Measurements from ENCODE around the gene LLCFC1.

Gene LLCFC1

GRCh38 chr7:142939226-142939910 lies at the start of gene LLCFC1:
TSS of gene LLCFC1 (plus strand) at chr7:142939484. CDS start at chr7:142939622, 138 bp downstream.
- TF ChIP-seq GATA2 (IDR thresholded peaks at IDR 0.05; ENCODE audit: low read depth, low read length) (no peak), GATA3 (IDR thresholded peaks at IDR 0.05; ENCODE audit: low read depth, low read length) (no peak)

DNA sequence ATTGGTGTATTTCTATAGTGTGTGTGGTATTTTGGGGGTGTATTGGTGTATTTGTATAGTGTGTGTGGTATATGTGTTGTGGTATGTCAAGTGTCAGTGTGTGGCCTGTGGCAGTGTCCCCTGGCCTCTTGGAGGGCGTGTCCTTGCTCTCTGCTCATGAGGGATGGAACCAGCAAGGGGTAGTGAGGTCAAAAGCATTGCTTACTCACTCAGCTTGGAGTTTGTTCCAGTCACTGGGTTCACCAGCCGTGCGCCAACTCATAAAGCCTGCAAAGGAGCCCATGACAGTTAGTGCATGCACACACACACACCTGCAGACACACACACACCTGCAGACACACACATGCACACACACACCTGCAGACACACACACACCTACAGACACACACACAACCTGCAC lies 49.5 kb upstream of the LLCFC1 start:
- no peak for TF ChIP-seq GATA2 (IDR thresholded peaks at IDR 0.05; ENCODE audit: low read depth, low read length)
- TF ChIP-seq GATA3 (IDR thresholded peaks at IDR 0.05; ENCODE audit: low read depth, low read length), result no peak

- no peak for TF ChIP-seq GATA2 (IDR thresholded peaks at IDR 0.05; ENCODE audit: low read depth, low read length)
- no peak for TF ChIP-seq GATA3 (IDR thresholded peaks at IDR 0.05; ENCODE audit: low read depth, low read length)
These were observed 48.3 kb upstream of the LLCFC1 start for GRCh38 chr7:142890874-142891485.

DNA sequence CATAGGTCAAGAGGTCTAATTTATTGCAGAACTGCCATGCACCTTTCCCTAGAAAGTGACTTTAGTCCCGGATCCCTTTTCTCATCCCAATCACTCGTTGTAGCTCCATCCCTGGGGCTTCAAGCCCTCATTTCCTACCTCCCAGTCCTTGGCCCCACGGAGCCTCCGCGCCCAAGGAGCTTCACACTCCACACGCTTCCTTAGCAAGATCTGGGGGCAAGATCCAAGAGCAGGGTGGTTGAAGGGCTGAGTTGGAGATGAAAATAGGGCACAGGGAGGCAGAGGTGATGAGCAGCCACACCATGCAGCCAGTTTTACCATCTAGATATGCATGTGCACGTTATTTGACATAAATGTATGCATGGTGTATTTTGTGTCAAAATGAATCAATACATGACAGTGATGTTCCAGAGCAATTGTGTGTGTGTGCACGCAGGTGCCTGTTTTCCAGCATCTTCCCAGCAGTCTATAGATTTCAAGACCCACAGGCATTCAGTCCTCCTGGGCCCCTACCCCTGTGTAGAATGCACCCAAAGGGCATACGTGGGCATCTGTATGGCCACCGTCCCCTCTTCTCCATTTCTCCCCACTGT lies 47.7 kb upstream of the LLCFC1 start:
- TF ChIP-seq GATA2 (IDR thresholded peaks at IDR 0.05; ENCODE audit: low read depth, low read length) (no peak), GATA3 (IDR thresholded peaks at IDR 0.05; ENCODE audit: low read depth, low read length) (no peak)

DNA sequence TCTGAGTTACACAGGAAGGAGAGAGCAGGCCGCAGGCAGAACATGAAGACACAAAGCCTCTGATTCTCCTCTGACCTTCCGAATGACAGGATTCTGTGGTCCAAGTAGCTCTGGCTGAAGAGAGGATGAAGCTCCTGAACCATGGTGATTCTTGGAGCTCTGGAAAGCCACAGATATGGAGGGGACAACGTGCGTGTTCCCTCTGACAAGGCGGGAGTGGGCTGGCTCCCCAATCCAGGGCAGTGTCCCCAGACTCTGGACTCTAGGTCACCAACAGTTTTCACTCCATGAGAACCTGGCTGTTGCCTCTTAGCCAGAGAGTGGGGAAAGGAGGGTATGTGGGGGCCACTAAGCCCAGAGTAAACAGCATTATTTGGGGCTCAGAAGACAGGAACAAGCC lies 46.3 kb upstream of the LLCFC1 start:
- TF ChIP-seq GATA3 (IDR thresholded peaks at IDR 0.05; ENCODE audit: low read depth, low read length) (no peak), GATA2 (IDR thresholded peaks at IDR 0.05; ENCODE audit: low read depth, low read length) (no peak)

DNA sequence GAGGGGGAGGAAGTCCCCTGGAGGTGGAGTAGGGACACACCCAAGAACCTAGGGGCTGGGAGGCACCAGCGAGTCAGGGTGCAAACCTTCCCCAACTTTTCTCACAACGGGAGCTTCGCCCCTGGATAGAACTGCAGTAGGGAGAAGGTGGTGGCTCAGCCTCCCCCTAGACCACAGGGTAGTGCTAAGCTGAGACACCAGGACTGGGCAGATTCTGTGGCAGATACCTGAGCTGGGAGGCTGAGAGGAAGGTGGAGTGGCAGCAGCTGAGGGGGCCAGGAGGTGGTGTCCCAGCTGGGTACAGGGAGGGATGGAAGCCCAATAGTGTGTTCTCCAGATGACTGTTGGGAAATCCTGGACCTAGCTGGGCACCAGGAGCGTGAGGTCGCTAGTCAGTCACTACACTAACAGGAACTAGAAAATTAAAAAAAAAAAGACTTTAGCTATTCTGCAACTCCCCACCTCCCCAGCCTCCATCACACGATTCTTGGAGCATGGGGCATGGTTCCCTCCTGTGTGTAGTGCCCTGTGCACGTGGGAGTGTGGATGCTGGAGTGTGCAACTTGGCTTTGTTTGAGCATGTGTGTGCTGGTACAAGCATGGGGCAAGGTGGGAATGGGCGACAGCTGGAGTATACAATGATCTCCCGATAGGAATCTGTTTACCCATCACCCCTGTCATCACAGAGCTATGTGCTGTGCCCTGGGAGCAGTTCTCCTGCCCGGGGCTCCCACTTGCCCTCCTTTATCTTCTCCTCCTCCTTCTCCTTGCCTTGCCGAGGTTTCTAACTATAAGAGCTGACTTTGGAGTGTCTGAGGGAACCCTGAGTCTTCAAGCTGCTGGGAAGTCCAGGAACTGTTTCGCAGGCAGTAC lies 44.9 kb upstream of the LLCFC1 start:
- TF ChIP-seq GATA2 (IDR thresholded peaks at IDR 0.05; ENCODE audit: low read depth, low read length), result no peak

DNA sequence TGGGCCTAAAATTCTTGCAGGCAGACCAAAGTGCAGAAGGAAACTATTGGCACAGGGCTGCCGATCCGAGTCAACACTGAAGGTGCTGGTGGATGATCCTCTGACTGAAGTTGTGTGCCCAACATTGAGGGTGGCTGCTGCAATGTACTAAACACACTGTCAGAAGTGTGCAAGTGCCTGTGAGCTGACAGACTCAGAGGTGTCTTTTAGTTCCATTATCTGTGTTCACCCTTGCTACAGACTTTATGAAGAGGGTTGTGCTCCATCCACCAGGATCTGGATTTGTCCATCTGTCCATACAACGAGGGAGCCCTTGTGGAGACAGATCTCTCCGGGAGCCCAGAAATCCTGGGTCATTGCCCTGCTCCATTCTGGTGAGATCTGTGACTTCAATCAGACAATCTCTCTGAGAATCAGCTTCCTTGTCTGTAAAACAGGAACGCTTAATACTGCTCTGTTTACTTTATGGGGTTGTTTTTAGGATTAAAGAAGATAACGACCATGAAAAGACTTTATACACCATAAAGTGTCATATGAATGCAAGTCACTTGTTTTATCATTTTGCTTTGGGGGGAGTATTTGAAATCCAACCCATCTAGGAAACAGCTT lies 44.2 kb upstream of the LLCFC1 start:
- TF ChIP-seq GATA3 (IDR thresholded peaks at IDR 0.05; ENCODE audit: low read depth, low read length) (no peak), GATA2 (IDR thresholded peaks at IDR 0.05; ENCODE audit: low read depth, low read length) (no peak)

DNA sequence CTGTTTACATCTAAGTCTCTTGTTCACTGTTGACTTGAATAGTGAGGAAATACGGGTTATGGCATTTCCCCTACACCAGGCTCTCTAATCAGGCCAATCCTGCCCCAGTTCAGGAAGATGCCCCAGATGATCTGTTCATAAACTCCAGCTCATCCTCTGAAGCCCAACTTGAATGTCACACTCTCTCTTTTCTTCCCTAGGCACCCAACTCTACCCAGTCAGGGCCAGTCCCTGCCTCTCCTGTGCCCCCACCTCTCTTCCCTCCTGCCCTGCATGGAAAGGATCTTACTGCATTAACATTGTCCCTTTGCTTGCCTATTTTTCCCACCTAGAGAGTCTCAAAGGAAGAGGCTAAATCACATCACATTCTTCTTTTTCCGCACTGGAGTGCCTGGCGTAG lies 43.1 kb upstream of the LLCFC1 start:
- TF ChIP-seq GATA2 (IDR thresholded peaks at IDR 0.05; ENCODE audit: low read depth, low read length) (no peak), GATA3 (IDR thresholded peaks at IDR 0.05; ENCODE audit: low read depth, low read length) (no peak)

- TF ChIP-seq GATA3 (IDR thresholded peaks at IDR 0.05; ENCODE audit: low read depth, low read length) (no peak), GATA2 (IDR thresholded peaks at IDR 0.05; ENCODE audit: low read depth, low read length) (no peak)
These were observed 42.4 kb upstream of the LLCFC1 start for GRCh38 chr7:142896741-142897379.

GRCh38 chr7:142897691-142898090 lies 41.6 kb upstream of the LLCFC1 start:
- TF ChIP-seq GATA2 (IDR thresholded peaks at IDR 0.05; ENCODE audit: low read depth, low read length) (no peak), GATA3 (IDR thresholded peaks at IDR 0.05; ENCODE audit: low read depth, low read length) (no peak)

GRCh38 chr7:142898377-142899170 lies 40.7 kb upstream of the LLCFC1 start:
- no peak for TF ChIP-seq GATA2 (IDR thresholded peaks at IDR 0.05; ENCODE audit: low read depth, low read length)
- no peak for TF ChIP-seq GATA3 (IDR thresholded peaks at IDR 0.05; ENCODE audit: low read depth, low read length)

DNA sequence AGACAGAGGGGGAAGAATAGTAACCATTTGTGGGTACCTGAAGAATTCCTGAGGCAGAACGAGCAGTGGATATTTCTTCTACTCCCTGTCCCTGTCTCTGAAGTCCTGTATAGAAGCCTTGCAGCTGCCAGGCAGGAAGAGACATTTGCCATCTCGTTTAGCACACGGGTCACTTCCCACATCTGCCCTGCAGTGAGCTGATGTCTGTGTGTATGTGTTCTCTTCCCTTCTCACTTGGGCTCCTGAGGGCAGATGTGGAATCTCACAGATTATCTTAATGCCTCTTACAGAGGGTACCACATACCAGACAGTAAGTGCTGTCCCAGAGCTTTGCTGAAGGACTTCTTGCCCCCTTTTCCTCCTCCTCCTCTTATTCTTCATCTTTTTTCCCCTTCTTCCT lies 39.6 kb upstream of the LLCFC1 start:
- TF ChIP-seq GATA3 (IDR thresholded peaks at IDR 0.05; ENCODE audit: low read depth, low read length) (no peak), GATA2 (IDR thresholded peaks at IDR 0.05; ENCODE audit: low read depth, low read length) (no peak)

Data from SH-SY5Y (cell line).